GM12878 (cell line): Measurements from ENCODE around the gene SBF2. TPM values are rescaled to one million over a fixed set of nuclear protein-coding genes. Genes with fewer than 3 reads are reported as not detected.

Experiments
- ATAC-seq: fragments of 200-7000 bp; cut with Tn5 transposase; 3 replicates; pipeline ENCODE4 v1.9.1; 2020; ENCODE audit warnings: mild to moderate bottlenecking, moderate library complexity
- BruUV-seq: library from RNA; stranded (reverse); fragments of 400-500 nt; replicated peaks from 2 replicates; lab custom pipeline; 2021; lab: Mats Ljungman, UMichigan
- CTCF ChIA-PET: fragments of 300-600 bp; sonication (Branson Sonifier 250); formaldehyde crosslinking; extraction: SDS; loops from one replicate; lab custom pipeline; 2021; ENCODE audit warnings: inconsistent platforms; lab: Yijun Ruan, JAX
- POLR2A ChIA-PET: fragments of 350-600 bp; formaldehyde crosslinking; extraction: SDS; loops from one replicate; lab custom pipeline; 2021; ENCODE audit warnings: inconsistent platforms; lab: Charles Lee
- RAD21 ChIA-PET: fragments of 300-600 bp; sonication (Branson Sonifier 250); formaldehyde crosslinking; loops from one replicate; lab custom pipeline; 2023; ENCODE audit warnings: antibody characterized with exemption; ENCODE audit not compliant: unreplicated experiment; lab: Charles Lee
- SMC1A ChIA-PET: fragments of 300-600 bp; sonication (Branson Sonifier 250); formaldehyde crosslinking; loops from one replicate; lab custom pipeline; 2023; ENCODE audit not compliant: unreplicated experiment, uncharacterized antibody; lab: Charles Lee
- DNase-seq: peaks from one replicate; pipeline ENCODE4 v3.0.0-alpha.2; 2011; ENCODE audit warnings: low read depth, low spot score
- FAIRE-seq: peaks from 3 replicates; lab custom pipeline; 2011; peaks lifted over from hg19 to GRCh38; lab: Jason Lieb, UNC
- H2AFZ ChIP-seq: 2 replicates; pipeline ENCODE4 v1.6.0; 2011; ENCODE audit warnings: low read depth, low read length, control low read depth; ENCODE audit not compliant: control insufficient read depth
- H3K27ac ChIP-seq: 2 replicates; pipeline ENCODE4 v1.5.1; 2011; ENCODE audit warnings: control low read depth; ENCODE audit not compliant: control insufficient read depth, insufficient read depth
- H3K27me3 ChIP-seq, 2 experiments: replicated peaks in 1 of 2; 2 replicates each; pipeline versions ENCODE4 v1.6.0 to v1.6.1; 2011; ENCODE audit warnings: low read length in 1 of 2; ENCODE audit not compliant: control insufficient read depth in 2 of 2, insufficient read depth in 2 of 2
- H3K36me3 ChIP-seq, 2 experiments: 2 replicates each; pipeline ENCODE4 v1.5.1; 2011; ENCODE audit warnings: low read length in 1 of 2; ENCODE audit not compliant: control insufficient read depth in 2 of 2, insufficient read depth in 2 of 2
- H3K4me1 ChIP-seq: 2 replicates; pipeline ENCODE4 v1.6.1; 2011; ENCODE audit warnings: mild to moderate bottlenecking, low read length, moderate library complexity, mixed read lengths; ENCODE audit not compliant: control insufficient read depth, insufficient read depth
- H3K4me2 ChIP-seq: 2 replicates; pipeline ENCODE4 v1.6.0; 2011; ENCODE audit warnings: control low read depth; ENCODE audit not compliant: control insufficient read depth, insufficient read depth
- H3K4me3 ChIP-seq: fragments of 200-600 bp; sonication (generic); 2 replicates; pipeline ENCODE4 v1.5.1; 2016
- H3K79me2 ChIP-seq: 2 replicates; pipeline ENCODE4 v1.6.0; 2011; ENCODE audit warnings: low read length; ENCODE audit not compliant: control insufficient read depth, insufficient read depth
- H3K9ac ChIP-seq: 2 replicates; pipeline ENCODE4 v1.8.0; 2011; ENCODE audit warnings: low read length, control low read depth, mixed read lengths; ENCODE audit not compliant: control insufficient read depth, insufficient read depth
- H3K9me3 ChIP-seq: replicated peaks from 3 replicates; pipeline ENCODE4 v1.5.1; 2011; ENCODE audit warnings: mild to moderate bottlenecking, low read length; ENCODE audit not compliant: control insufficient read depth, insufficient read depth
- H4K20me1 ChIP-seq: 2 replicates; pipeline ENCODE4 v1.6.0; 2011; ENCODE audit not compliant: control insufficient read depth, insufficient read depth
- IRF3 ChIP-seq: fragments of 450-650 bp; IDR thresholded peaks from 2 replicates; pipeline ENCODE4 v1.6.1; 2014; ENCODE audit warnings: mild to moderate bottlenecking
- ZBTB33 ChIP-seq: fragments of 450-650 bp; IDR thresholded peaks from 2 replicates; pipeline ENCODE4 v1.6.1; 2017; ENCODE audit warnings: mild to moderate bottlenecking
- ZBTB40 ChIP-seq: fragments of 450-650 bp; IDR thresholded peaks from 2 replicates; pipeline ENCODE4 v1.6.1; 2016; ENCODE audit warnings: mild to moderate bottlenecking, moderate library complexity, borderline replicate concordance
- WGBS: methylation state at CpG from one replicate; pipeline ENCODE4 v1.1.6; 2016; ENCODE audit warnings: low lambda C conversion rate; ENCODE audit not compliant: insufficient replicate concordance, insufficient coverage; ENCODE audit errors: missing lambda C conversion rate; 5-methylcytosine and 5-hydroxymethylcytosine counted together
- in situ Hi-C: fragments of 300-500 bp; cut with MboI; formaldehyde crosslinking; loops from 9 replicates; pipeline ENCODE4 v1.14.3; 2018; ENCODE audit warnings: mixed read lengths
- intact Hi-C: fragments of 100-400 bp; cut with micrococcal nuclease; formaldehyde crosslinking; loops from one replicate; pipeline ENCODE4 v1.14.2; 2022; ENCODE audit not compliant: unreplicated experiment
- polyA plus RNA-seq, 11 experiments: library from polyadenylated mRNA; depleted of rRNA in 4 of 11; unstranded in 6 of 11; stranded (reverse) in 5 of 11; fragments of >200 nt; fragmentation: Nextera tagmentation in 4 of 11; fragmentation: Illumina TruSeq in 1 of 11; extraction: Ambion mirVana in 4 of 11; extraction: Trizol in 1 of 11; gene quantifications; 1 replicate in 1 of 11; 2 replicates in 10 of 11; pipeline versions ENCODE4 v1.2.1 to v1.2.3, GENCODE V29; 2011 to 2016; ENCODE audit warnings: inconsistent platforms in 2 of 11, missing spikeins in 2 of 11, low read depth in 1 of 11
- total RNA-seq, 4 experiments: library from RNA; depleted of rRNA in 3 of 4; stranded (reverse); fragments of >200 nt in 3 of 4; fragmentation: Illumina TruSeq in 1 of 4; extraction: Trizol in 1 of 4; gene quantifications; 2 replicates each; pipeline versions ENCODE4 v1.2.1 to v1.2.3, GENCODE V29; 2013 to 2021
- TF ChIP-seq, protein P1 (sequence below): IDR thresholded peaks from 2 replicates; pipeline ENCODE4 v1.6.1; 2012; ENCODE audit warnings: low read depth, low read length, improper control_type of control experiment
- TF ChIP-seq, protein P2 (sequence below): IDR thresholded peaks from 2 replicates; pipeline ENCODE4 v1.6.1; 2012; ENCODE audit warnings: improper control_type of control experiment, low read depth, low read length; ENCODE audit not compliant: insufficient replicate concordance
- TF ChIP-seq, protein P3 (sequence below), 3 experiments: IDR thresholded peaks in 2 of 3; conservative IDR thresholded peaks in 1 of 3; 2 replicates each; pipeline ENCODE4 v1.5.1; 2011; ENCODE audit warnings: low read depth in 3 of 3, low read length in 3 of 3, mild to moderate bottlenecking in 3 of 3, control low read depth in 2 of 3, moderate library complexity in 2 of 3, inconsistent platforms in 1 of 3, mixed read lengths in 1 of 3; ENCODE audit not compliant: control insufficient read depth in 2 of 3, insufficient read depth in 1 of 3; ENCODE audit errors: extremely low read depth in 1 of 3

The SBF2 gene
- total and polyA plus RNA-seq, 10 of the 15 experiments (the other 5 are each of a cell fraction or from before 2014, with no cell fraction given): 0.24 to 2.3 (median 1.1) TPM

DNA sequence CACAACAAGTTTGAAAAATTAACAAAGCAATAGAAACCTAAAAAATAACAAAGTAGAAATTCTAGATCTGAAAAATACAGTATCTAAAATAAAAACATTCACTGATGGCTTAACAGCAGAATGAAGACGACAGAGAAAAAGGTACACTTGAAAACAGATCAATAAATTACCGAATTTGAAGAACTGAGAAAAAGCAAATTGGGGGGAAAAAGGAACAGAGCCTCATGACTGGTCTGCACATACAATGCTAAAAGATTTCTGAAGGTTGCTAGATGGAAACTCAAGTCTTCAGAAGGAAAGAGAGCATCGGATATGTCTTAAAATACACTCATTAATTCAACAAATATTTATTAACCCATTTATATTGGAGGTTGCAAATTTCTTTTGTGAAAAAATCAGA, 71.6 kb downstream of the SBF2 start:
- Histone ChIP-seq H3K36me3 (no peaks in the 10 kb centered on the region), H3K9me3 (no peaks in the 10 kb centered on the region; the same call in 2 of the 3 replicates), H3K4me3 (no peak overlapping the region), H4K20me1 (no peaks in the 10 kb centered on the region), H3K9ac (no peak overlapping the region), H3K79me2 (no peaks in the 10 kb centered on the region), H3K4me2 (no peak overlapping the region), H3K4me1 (no peaks in the 10 kb centered on the region), H3K27me3 (no peaks in the 10 kb centered on the region; a peak in 1 of 4 replicates), H3K27ac (no peak overlapping the region), H2AFZ (no peak overlapping the region)
- in situ Hi-C loops (no loop called here), intact Hi-C loops (no loop called here)
- ChIA-PET RAD21 (interaction anchor here (1.6 kb wide), 1 partner anchor 12 kb away, joined by 4 read pairs; no protein-coding TSS in a partner anchor), CTCF (no interaction called here), POLR2A (no interaction called here), SMC1A (interaction anchor here (1.7 kb wide), 1 partner anchor 75 kb away, joined by 4 read pairs; no protein-coding TSS in a partner anchor)
- WGBS: 20% methylated on average over 3 of the region's 3 CpGs
- BruUV-seq: no TSS peak
- FAIRE-seq: no peak
- ATAC-seq: no peak
- no peak for DNase-seq
- TF ChIP-seq, protein P1, sequence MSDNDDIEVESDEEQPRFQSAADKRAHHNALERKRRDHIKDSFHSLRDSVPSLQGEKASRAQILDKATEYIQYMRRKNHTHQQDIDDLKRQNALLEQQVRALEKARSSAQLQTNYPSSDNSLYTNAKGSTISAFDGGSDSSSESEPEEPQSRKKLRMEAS: no peak
- TF ChIP-seq ZBTB40 (no peak), ZBTB33 (no peak), IRF3 (no peak)
- TF ChIP-seq, protein P2, sequence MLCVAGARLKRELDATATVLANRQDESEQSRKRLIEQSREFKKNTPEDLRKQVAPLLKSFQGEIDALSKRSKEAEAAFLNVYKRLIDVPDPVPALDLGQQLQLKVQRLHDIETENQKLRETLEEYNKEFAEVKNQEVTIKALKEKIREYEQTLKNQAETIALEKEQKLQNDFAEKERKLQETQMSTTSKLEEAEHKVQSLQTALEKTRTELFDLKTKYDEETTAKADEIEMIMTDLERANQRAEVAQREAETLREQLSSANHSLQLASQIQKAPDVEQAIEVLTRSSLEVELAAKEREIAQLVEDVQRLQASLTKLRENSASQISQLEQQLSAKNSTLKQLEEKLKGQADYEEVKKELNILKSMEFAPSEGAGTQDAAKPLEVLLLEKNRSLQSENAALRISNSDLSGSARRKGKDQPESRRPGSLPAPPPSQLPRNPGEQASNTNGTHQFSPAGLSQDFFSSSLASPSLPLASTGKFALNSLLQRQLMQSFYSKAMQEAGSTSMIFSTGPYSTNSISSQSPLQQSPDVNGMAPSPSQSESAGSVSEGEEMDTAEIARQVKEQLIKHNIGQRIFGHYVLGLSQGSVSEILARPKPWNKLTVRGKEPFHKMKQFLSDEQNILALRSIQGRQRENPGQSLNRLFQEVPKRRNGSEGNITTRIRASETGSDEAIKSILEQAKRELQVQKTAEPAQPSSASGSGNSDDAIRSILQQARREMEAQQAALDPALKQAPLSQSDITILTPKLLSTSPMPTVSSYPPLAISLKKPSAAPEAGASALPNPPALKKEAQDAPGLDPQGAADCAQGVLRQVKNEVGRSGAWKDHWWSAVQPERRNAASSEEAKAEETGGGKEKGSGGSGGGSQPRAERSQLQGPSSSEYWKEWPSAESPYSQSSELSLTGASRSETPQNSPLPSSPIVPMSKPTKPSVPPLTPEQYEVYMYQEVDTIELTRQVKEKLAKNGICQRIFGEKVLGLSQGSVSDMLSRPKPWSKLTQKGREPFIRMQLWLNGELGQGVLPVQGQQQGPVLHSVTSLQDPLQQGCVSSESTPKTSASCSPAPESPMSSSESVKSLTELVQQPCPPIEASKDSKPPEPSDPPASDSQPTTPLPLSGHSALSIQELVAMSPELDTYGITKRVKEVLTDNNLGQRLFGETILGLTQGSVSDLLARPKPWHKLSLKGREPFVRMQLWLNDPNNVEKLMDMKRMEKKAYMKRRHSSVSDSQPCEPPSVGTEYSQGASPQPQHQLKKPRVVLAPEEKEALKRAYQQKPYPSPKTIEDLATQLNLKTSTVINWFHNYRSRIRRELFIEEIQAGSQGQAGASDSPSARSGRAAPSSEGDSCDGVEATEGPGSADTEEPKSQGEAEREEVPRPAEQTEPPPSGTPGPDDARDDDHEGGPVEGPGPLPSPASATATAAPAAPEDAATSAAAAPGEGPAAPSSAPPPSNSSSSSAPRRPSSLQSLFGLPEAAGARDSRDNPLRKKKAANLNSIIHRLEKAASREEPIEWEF: no peak
- TF ChIP-seq, protein P3, sequence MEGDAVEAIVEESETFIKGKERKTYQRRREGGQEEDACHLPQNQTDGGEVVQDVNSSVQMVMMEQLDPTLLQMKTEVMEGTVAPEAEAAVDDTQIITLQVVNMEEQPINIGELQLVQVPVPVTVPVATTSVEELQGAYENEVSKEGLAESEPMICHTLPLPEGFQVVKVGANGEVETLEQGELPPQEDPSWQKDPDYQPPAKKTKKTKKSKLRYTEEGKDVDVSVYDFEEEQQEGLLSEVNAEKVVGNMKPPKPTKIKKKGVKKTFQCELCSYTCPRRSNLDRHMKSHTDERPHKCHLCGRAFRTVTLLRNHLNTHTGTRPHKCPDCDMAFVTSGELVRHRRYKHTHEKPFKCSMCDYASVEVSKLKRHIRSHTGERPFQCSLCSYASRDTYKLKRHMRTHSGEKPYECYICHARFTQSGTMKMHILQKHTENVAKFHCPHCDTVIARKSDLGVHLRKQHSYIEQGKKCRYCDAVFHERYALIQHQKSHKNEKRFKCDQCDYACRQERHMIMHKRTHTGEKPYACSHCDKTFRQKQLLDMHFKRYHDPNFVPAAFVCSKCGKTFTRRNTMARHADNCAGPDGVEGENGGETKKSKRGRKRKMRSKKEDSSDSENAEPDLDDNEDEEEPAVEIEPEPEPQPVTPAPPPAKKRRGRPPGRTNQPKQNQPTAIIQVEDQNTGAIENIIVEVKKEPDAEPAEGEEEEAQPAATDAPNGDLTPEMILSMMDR (IDR thresholded peaks at IDR 0.05 in 2 of 3, conservative IDR thresholded peaks at IDR 0.05 in 1 of 3; ENCODE audit: control insufficient read depth in 2 of 3, extremely low read depth in 1 of 3, insufficient read depth in 1 of 3, low read depth in 3 of 3, low read length in 3 of 3): no peak
